Neutrophil (primary cell): ENCODE measurements around the gene VWCE.

Source experiments
- H3K27ac ChIP-seq: fragments of 200-600 bp; sonication (generic); 2 replicates; pipeline ENCODE4 v1.5.1; 2016; ENCODE audit warnings: mild to moderate bottlenecking, moderate library complexity
- H3K27me3 ChIP-seq: fragments of 200-600 bp; sonication (generic); 2 replicates; pipeline ENCODE4 v1.6.0; 2016; ENCODE audit warnings: mild to moderate bottlenecking
- H3K36me3 ChIP-seq: fragments of 200-600 bp; sonication (generic); 2 replicates; pipeline ENCODE4 v1.5.1; 2017
- H3K4me1 ChIP-seq, 2 experiments: fragments of 200-600 bp in 1 of 2; sonication (generic) in 1 of 2; 1 replicate in 1 of 2; 2 replicates in 1 of 2; pipeline versions ENCODE4 v1.5.1 to v1.6.1; 2013 to 2016; ENCODE audit warnings: low read depth in 1 of 2, low read length in 1 of 2, mild to moderate bottlenecking in 1 of 2, moderate library complexity in 1 of 2; ENCODE audit not compliant: control insufficient read depth in 1 of 2, insufficient read depth in 1 of 2
- H3K4me3 ChIP-seq, 2 experiments: fragments of 200-600 bp in 1 of 2; sonication (generic) in 1 of 2; 1 replicate in 1 of 2; 2 replicates in 1 of 2; pipeline ENCODE4 v1.5.1; 2013 to 2016; ENCODE audit warnings: low read depth in 1 of 2, low read length in 1 of 2, mild to moderate bottlenecking in 1 of 2, moderate library complexity in 1 of 2
- H3K9me3 ChIP-seq: fragments of 200-600 bp; sonication (generic); 2 replicates; pipeline ENCODE4 v1.5.1; 2016
- TF ChIP-seq, protein P1 (sequence below): fragments of 200-600 bp; sonication (generic); IDR thresholded peaks from 2 replicates; pipeline ENCODE4 v1.5.1; 2016; ENCODE audit warnings: antibody characterized with exemption

VWCE gene

GRCh38 chr11:61287338-61287977, 7.7 kb downstream of the VWCE start:
- no peak overlapping the region for H3K4me3 ChIP-seq
- peaks cover 3 to 6% of the 10 kb centered on the region in 2 experiments for H3K4me1 ChIP-seq
- H3K27me3 ChIP-seq: peaks cover 24% of the 10 kb centered on the region
- no peaks in the 10 kb centered on the region for H3K9me3 ChIP-seq
- no peaks in the 10 kb centered on the region for H3K36me3 ChIP-seq
- H3K27ac ChIP-seq: no peak overlapping the region
- TF ChIP-seq, protein P1, sequence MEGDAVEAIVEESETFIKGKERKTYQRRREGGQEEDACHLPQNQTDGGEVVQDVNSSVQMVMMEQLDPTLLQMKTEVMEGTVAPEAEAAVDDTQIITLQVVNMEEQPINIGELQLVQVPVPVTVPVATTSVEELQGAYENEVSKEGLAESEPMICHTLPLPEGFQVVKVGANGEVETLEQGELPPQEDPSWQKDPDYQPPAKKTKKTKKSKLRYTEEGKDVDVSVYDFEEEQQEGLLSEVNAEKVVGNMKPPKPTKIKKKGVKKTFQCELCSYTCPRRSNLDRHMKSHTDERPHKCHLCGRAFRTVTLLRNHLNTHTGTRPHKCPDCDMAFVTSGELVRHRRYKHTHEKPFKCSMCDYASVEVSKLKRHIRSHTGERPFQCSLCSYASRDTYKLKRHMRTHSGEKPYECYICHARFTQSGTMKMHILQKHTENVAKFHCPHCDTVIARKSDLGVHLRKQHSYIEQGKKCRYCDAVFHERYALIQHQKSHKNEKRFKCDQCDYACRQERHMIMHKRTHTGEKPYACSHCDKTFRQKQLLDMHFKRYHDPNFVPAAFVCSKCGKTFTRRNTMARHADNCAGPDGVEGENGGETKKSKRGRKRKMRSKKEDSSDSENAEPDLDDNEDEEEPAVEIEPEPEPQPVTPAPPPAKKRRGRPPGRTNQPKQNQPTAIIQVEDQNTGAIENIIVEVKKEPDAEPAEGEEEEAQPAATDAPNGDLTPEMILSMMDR: no peak

DNA sequence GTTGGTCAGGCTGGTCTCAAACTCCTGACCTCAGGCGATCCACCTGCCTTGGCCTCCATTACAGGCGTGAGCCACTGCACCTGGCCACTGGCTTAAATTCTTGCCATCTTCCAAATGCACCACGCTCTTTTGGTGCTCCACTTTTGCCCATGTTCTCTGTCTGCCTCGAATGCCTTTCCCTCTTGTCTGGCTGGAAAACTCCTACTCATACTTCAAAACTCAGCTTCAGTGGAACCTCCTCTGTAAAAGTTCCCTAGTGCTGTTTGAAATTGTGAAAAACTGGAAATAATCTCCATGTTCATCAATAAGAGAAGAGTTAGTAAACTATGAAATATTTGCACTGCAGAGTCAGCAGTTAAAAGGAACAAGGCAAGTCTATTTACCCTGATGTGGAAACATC, 11.5 kb downstream of the VWCE start:
- Histone ChIP-seq H3K27ac (no peak overlapping the region), H3K4me1 (peaks cover 3 to 6% of the 10 kb centered on the region in 2 experiments), H3K9me3 (no peaks in the 10 kb centered on the region), H3K4me3 (no peak overlapping the region), H3K36me3 (no peaks in the 10 kb centered on the region), H3K27me3 (no peaks in the 10 kb centered on the region)
- TF ChIP-seq, protein P1: no peak

- no peak overlapping the region for H3K27ac ChIP-seq
- TF ChIP-seq, protein P1: no peak
- no peaks in the 10 kb centered on the region for H3K36me3 ChIP-seq
- no peaks in the 10 kb centered on the region for H3K4me1 ChIP-seq
- H3K4me3 ChIP-seq: no peak overlapping the region
- no peaks in the 10 kb centered on the region for H3K9me3 ChIP-seq
- H3K27me3 ChIP-seq: no peaks in the 10 kb centered on the region
Observed at GRCh38 chr11:61281581-61282250, 13.4 kb downstream of the VWCE start.

- H3K4me3 ChIP-seq: no peak overlapping the region
- TF ChIP-seq, protein P1: no peak
- no peaks in the 10 kb centered on the region for H3K9me3 ChIP-seq
- H3K4me1 ChIP-seq: no peaks in the 10 kb centered on the region
- H3K27me3 ChIP-seq: no peaks in the 10 kb centered on the region
- no peaks in the 10 kb centered on the region for H3K36me3 ChIP-seq
- no peak overlapping the region for H3K27ac ChIP-seq
Observed at GRCh38 chr11:61280883-61281580, 14.1 kb downstream of the VWCE start.

GRCh38 chr11:61279934-61280659, 15.0 kb downstream of the VWCE start:
- no peaks in the 10 kb centered on the region for H3K27me3 ChIP-seq
- no peaks in the 10 kb centered on the region for H3K4me1 ChIP-seq
- no peaks in the 10 kb centered on the region for H3K9me3 ChIP-seq
- TF ChIP-seq, protein P1: no peak
- H3K4me3 ChIP-seq: no peak overlapping the region
- H3K36me3 ChIP-seq: no peaks in the 10 kb centered on the region
- H3K27ac ChIP-seq: no peak overlapping the region
